ENCODE data around the gene PNPLA2. TPM values are rescaled to one million over a fixed set of nuclear protein-coding genes. Genes with fewer than 3 reads are reported as not detected.

Gene PNPLA2
- total and polyA plus RNA-seq, 4 donors = 9.1 to 49.9 (median 28.5) TPM

DNA sequence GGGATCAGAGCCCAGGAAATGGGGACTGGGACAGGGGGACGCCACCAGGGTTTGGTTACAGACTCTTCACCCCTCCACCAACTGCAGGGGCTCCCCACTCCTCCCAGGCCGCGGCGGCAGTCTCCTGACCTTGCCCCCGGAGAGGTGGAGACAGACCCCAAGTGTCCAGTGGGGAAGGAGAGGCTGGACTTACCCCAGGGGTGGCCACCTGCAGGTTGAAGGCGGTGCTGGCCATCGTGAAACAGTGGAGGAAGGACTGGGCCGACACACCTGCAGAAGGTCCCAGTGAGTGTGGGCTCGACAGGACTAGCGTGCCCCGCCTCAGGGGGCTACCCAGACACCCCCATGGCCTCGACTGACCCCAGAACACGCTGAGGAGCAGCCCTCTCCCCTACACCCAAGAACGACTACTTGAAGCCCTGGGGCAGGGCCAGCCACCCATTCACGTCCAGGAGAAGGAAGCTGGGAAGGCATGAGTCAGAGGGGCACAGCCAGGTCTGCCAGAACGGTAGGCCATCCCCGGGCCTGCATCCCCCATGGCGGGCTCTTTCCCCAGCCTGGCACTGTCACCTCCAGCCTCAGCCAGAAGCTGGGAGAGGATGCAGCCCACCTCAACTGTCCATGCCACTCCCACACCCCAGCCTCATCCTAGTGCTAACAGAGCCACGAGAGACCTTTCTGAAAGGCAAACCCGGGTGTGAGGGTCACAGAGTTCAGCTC is 43.7 kb upstream of the PNPLA2 start:
- Histone ChIP-seq H3K27ac (ENCODE audit: low read depth, low read length) (no peak overlapping the region), H3K4me1 (ENCODE audit: control insufficient read depth, insufficient read depth, low read length) (peaks cover 79% of the 10 kb centered on the region), H3K36me3 (ENCODE audit: control insufficient read depth, insufficient read depth, low read length) (peaks cover 80% of the 10 kb centered on the region), H3K27me3 (ENCODE audit: control insufficient read depth, insufficient read depth, low read length) (no peaks in the 10 kb centered on the region), H3K4me3 (ENCODE audit: low read depth, low read length) (no peak overlapping the region), H3K9me3 (ENCODE audit: control insufficient read depth, insufficient read depth, low read length) (no peaks in the 10 kb centered on the region)
- no peak for DNase-seq (ENCODE audit: low read depth in 4 of 6, low spot score in 6 of 6)
- 78% methylated on average over 10 of the region's 20 CpGs for WGBS (ENCODE audit: insufficient coverage)

DNA sequence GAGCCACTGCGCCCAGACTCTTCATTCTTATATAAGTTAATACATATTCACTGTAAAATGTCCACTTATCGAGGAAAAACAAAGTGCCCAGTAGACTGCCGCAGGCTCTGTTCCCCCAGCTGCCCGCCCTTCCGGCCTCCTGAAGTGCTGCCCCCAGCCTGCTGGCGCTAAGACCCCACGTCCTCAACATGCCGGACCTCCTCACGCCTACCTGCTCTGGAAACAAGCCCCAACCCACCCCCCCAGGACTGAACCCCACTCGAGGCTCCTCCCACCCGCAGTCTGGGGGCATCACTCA is 42.5 kb upstream of the PNPLA2 start:
- Histone ChIP-seq H3K27me3 (ENCODE audit: control insufficient read depth, insufficient read depth, low read length) (no peaks in the 10 kb centered on the region), H3K4me3 (ENCODE audit: low read depth, low read length) (peak overlapping the region; percentile 70), H3K36me3 (ENCODE audit: control insufficient read depth, insufficient read depth, low read length) (peaks cover 77% of the 10 kb centered on the region), H3K4me1 (ENCODE audit: control insufficient read depth, insufficient read depth, low read length) (peaks cover 81% of the 10 kb centered on the region), H3K27ac (ENCODE audit: low read depth, low read length) (no peak overlapping the region), H3K9me3 (ENCODE audit: control insufficient read depth, insufficient read depth, low read length) (no peaks in the 10 kb centered on the region)
- 27% methylated on average over 11 of the region's 11 CpGs for WGBS (ENCODE audit: insufficient coverage)
- no peak for DNase-seq (ENCODE audit: low read depth in 4 of 6, low spot score in 6 of 6)

DNA sequence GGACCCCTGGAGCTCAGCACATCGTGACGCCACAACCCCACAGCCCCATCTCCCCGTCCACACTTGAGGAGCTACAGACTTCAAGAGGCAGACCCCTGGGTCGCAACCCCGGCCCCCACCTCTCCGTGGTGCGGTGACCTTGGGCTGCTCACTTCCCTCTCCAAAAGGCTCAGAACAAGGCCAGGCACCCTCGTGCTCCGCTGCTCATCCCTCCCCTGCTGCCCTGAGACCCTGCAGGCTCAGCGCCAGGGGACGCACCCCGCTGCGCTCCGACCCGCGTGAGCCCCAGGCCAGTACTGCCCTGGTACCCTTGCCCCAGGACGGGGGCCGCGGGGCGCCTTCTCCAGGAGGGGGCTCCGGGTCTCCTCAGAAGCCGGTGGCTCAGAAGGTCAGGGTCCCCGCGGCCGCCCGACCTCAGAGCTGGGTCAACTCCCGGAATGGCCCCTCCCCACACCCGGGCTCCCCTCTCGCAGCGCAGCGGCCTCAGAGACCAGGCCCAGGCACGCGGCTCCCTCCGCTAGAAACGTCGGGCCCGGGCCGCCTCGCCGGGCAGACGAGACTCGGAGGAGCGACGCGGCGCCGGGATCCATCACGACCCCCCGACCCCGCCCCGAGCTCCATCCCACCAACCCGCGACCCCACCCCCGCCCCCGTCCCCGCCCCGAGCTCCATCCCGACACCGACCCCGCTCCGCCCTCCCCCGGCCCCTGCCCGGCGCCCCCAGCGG is 42.0 kb upstream of the PNPLA2 start:
- Histone ChIP-seq H3K27me3 (ENCODE audit: control insufficient read depth, insufficient read depth, low read length) (no peaks in the 10 kb centered on the region), H3K4me3 (ENCODE audit: low read depth, low read length) (peak overlapping the region; percentile 70), H3K36me3 (ENCODE audit: control insufficient read depth, insufficient read depth, low read length) (peaks cover 74% of the 10 kb centered on the region), H3K27ac (ENCODE audit: low read depth, low read length) (no peak overlapping the region), H3K9me3 (ENCODE audit: control insufficient read depth, insufficient read depth, low read length) (no peaks in the 10 kb centered on the region), H3K4me1 (ENCODE audit: control insufficient read depth, insufficient read depth, low read length) (peaks cover 76% of the 10 kb centered on the region)
- no peak for DNase-seq (ENCODE audit: low read depth in 4 of 6, low spot score in 6 of 6)
- WGBS (ENCODE audit: insufficient coverage) = under 1% methylated on average over 41 of the region's 65 CpGs

DNA sequence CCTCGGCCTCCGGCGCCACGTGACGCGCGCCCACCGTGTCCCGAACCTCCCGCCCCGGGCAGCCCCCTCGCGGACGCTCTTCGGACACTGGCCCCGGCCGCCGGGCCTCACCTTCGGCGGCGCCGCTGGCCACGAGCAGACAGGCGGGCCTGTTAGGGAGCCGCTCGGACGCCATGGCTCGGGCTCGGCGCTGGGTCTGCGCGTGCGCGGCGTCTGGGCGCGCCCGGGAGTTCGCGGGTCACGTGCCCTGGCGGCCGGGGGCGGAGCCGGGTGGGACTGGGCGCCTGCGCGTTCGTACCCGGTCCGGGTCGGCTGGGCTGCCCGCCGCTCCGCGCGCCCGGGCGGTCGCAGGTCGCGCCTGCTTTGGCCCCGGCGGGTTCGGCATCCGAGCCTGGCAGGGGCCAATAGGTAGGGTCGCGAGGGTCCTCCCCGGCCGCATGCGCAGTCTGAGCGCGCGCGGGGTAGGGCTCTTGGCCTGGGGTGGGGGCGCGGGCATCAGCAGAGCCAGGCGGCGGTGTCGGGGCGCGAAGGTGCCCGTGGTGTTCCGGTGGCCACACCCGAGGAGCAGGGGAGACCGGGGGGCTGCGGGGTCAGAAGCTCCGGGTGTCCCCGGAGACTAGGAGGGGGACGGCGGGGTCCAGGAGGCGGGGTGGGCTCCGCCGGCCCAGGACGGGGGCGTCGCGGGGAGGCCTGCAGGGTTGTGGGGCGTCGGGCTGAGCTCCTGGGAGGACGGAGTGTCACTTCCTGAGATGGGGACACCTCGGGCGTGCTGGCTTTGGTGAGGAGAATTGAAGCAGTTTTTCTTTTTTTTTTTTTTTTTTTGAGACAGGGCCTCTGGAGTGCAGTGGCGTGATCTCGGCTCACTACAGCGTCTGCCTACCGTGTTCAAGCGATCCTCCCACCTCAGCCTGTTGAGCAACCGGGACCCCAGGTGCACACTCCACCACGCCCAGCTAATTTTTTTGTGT is 41.1 kb upstream of the PNPLA2 start, which contains the start of gene GATD1:
Gene GATD1 (minus strand): TSS at position 200 of the 968 bp plus-strand sequence. CDS start 25 bp downstream, at position 175.
- Histone ChIP-seq H3K27me3 (ENCODE audit: control insufficient read depth, insufficient read depth, low read length) (no peaks in the 10 kb centered on the region), H3K4me3 (ENCODE audit: low read depth, low read length) (peak within 1 kb of the TSS; percentile 70), H3K9me3 (ENCODE audit: control insufficient read depth, insufficient read depth, low read length) (no peaks in the 10 kb centered on the region), H3K27ac (ENCODE audit: low read depth, low read length) (no peak within 1 kb of the TSS), H3K36me3 (ENCODE audit: control insufficient read depth, insufficient read depth, low read length) (peaks cover 74% of the 10 kb centered on the region), H3K4me1 (ENCODE audit: control insufficient read depth, insufficient read depth, low read length) (peaks cover 69% of the 10 kb centered on the region)
- peak; percentile 70 to 97 (median 86) for DNase-seq (ENCODE audit: low read depth in 4 of 6, low spot score in 6 of 6)
- under 1% methylated on average over 102 of the region's 110 CpGs for WGBS (ENCODE audit: insufficient coverage)

DNA sequence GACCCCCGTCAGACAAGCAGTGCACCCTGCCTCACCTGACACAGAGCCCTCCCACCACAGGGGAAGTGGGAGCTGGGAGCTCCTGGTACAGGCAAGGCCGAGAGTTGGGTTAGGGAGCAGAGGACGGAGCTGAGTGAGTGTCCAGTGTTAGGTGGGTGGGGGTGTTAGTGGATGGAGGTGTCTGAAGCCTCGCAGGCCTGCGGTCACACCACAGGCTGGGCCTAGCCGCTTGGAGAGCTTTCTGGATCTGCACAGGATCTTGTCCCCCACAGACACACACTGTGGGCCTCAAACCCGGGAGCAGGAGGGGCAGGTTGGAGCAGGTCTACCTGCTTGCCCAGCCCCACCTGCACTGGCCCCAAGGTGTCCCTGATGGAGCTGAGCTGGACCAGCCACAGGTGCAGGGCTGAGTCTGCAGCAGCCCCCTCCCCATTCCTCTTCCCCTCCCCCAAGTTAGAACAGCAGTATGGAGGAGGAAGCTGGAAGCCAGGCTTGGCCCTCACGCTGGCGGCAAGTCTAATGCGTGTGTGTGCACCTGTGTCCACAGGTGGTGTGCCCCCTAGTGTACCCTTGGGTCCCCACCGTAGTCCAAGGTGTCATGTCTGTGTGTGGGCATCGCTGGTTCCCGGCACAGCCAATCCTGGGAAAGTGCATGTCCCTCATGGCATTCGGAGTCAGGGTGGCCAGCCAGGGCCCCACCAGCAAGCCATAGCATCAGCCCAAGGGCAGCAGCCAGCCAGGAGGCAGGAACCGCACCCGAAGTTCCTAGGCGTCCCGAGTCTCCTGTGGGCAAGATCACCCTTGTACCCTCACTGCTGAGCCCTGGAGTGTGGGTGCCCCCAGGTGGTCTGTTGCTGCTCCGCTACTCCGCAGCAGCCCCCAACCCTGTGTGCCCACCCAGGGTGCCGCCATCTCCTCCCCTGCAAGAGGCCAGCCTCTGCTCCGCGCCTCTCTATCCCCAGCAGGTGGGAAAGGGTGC is 39.4 kb upstream of the PNPLA2 start:
- Histone ChIP-seq H3K27me3 (ENCODE audit: control insufficient read depth, insufficient read depth, low read length) (no peaks in the 10 kb centered on the region), H3K36me3 (ENCODE audit: control insufficient read depth, insufficient read depth, low read length) (peaks cover 59% of the 10 kb centered on the region), H3K4me1 (ENCODE audit: control insufficient read depth, insufficient read depth, low read length) (peaks cover 66% of the 10 kb centered on the region), H3K4me3 (ENCODE audit: low read depth, low read length) (no peak overlapping the region), H3K9me3 (ENCODE audit: control insufficient read depth, insufficient read depth, low read length) (no peaks in the 10 kb centered on the region), H3K27ac (ENCODE audit: low read depth, low read length) (no peak overlapping the region)
- 93% methylated on average over 23 of the region's 23 CpGs for WGBS (ENCODE audit: insufficient coverage)
- no peak for DNase-seq (ENCODE audit: low read depth in 4 of 6, low spot score in 6 of 6)

DNA sequence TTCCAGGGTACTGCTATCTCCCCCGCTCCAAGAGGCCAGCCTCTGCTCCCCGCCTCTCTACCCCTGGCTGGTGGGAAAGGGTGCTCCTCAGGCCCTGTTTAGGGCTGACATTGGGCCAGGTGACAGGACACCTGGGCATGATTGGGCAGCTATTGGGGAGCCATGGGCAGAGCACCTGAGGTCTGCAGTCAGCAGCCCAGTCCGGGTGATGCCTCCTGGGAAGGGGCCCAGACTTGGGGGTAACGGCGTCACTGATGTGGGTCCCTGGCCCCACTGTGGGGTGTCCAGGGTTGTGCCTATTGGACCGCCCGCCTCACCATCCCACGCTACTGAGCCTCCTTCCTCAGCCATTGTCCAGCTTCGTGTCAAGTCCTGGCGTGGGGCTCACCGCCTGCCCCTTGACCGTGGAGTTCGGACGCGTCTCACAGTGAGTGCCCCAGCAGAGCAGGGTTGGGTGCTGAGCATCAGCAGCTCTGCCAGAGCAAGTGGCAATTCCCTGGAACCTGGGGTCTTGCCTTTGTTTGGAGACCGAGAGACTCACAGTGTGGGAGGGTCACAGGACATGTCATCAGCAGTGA is 38.7 kb upstream of the PNPLA2 start:
- DNase-seq (ENCODE audit: low read depth in 4 of 6, low spot score in 6 of 6) = no peak
- Histone ChIP-seq H3K9me3 (ENCODE audit: control insufficient read depth, insufficient read depth, low read length) (no peaks in the 10 kb centered on the region), H3K4me3 (ENCODE audit: low read depth, low read length) (no peak overlapping the region), H3K4me1 (ENCODE audit: control insufficient read depth, insufficient read depth, low read length) (peaks cover 59% of the 10 kb centered on the region), H3K36me3 (ENCODE audit: control insufficient read depth, insufficient read depth, low read length) (peaks cover 54% of the 10 kb centered on the region), H3K27ac (ENCODE audit: low read depth, low read length) (no peak overlapping the region), H3K27me3 (ENCODE audit: control insufficient read depth, insufficient read depth, low read length) (no peaks in the 10 kb centered on the region)
- WGBS (ENCODE audit: insufficient coverage) = 89% methylated on average over 16 of the region's 16 CpGs

DNA sequence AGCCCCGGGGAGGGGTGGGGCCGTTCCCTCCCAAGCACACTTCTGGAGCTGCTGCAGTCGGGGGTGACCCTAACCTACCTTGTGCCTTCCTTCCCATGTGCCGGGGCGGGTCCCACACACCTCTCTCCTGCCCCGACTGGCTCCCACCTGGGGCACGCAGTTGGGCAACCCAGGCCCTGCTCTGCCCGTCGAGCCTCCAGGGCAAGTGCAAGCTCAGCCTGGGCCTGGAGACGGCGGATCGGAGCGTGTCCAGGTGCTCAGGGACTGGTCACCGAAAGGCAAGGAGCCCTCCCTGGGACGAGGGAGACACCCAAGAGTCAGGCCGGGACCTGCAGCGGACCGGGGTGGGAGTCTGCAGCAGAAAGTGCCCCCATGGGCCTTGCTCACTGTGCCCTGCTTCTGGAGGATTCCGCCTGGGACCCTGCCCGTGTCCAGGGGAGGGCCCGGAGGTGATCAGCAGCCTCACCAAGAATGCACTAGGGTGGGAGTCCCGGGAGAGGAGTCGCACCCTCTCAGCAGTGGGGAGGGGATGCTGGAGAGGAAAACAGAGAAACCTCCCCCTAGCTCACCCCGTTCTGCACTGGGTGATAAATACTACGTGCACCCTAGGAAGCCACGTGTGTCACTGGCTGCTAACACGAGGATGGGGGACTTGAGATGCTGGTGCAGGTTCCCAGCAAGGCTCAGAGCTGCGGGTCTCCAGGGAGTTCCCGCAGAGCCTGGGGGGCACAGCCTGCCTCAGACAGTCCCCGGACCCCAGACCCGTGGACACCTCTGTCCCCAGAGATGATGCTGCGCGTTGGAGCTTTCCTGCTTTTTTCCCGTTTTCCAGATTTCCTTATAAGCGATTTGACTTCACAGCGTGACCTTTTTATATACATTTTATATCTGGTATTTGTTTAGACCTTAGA is 36.2 kb upstream of the PNPLA2 start:
- H3K9me3 ChIP-seq (ENCODE audit: control insufficient read depth, insufficient read depth, low read length) = no peaks in the 10 kb centered on the region
- no peak overlapping the region for H3K27ac ChIP-seq (ENCODE audit: low read depth, low read length)
- H3K4me1 ChIP-seq (ENCODE audit: control insufficient read depth, insufficient read depth, low read length) = peaks cover 43% of the 10 kb centered on the region
- H3K27me3 ChIP-seq (ENCODE audit: control insufficient read depth, insufficient read depth, low read length) = no peaks in the 10 kb centered on the region
- H3K4me3 ChIP-seq (ENCODE audit: low read depth, low read length) = no peak overlapping the region
- DNase-seq (ENCODE audit: low read depth in 4 of 6, low spot score in 6 of 6) = no peak
- H3K36me3 ChIP-seq (ENCODE audit: control insufficient read depth, insufficient read depth, low read length) = peaks cover 59% of the 10 kb centered on the region
- WGBS (ENCODE audit: insufficient coverage) = 74% methylated on average over 26 of the region's 36 CpGs

DNA sequence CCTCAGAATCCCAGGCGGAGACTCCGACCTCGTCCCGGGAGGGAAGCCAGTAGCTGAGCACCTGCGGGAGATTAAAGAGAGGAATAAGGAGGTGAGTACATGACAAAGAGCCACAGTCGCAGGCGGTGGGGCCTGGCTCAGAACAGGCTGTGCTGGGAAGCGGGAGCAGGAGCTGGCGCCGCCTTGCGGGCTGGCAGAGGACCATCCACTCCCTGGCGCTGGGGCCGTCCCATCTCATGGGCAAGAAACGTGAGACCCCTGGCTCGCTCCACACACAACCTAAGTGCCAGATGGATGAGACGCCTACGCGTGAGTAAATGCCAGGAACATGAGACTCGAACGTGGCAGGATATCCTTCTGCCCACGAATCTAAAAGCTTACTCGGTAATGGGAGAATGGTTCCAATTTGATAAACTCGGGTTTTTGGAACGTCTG is 35.1 kb upstream of the PNPLA2 start:
- no peaks in the 10 kb centered on the region for H3K27me3 ChIP-seq (ENCODE audit: control insufficient read depth, insufficient read depth, low read length)
- H3K27ac ChIP-seq (ENCODE audit: low read depth, low read length) = peak overlapping the region; percentile 36
- H3K36me3 ChIP-seq (ENCODE audit: control insufficient read depth, insufficient read depth, low read length) = peaks cover 65% of the 10 kb centered on the region
- DNase-seq (ENCODE audit: low read depth in 4 of 6, low spot score in 6 of 6) = peak in 2 of 6 donors; percentile 83 to 95
- no peak overlapping the region for H3K4me3 ChIP-seq (ENCODE audit: low read depth, low read length)
- WGBS (ENCODE audit: insufficient coverage) = 6% methylated on average over 20 of the region's 24 CpGs
- H3K4me1 ChIP-seq (ENCODE audit: control insufficient read depth, insufficient read depth, low read length) = peaks cover 45% of the 10 kb centered on the region
- H3K9me3 ChIP-seq (ENCODE audit: control insufficient read depth, insufficient read depth, low read length) = no peaks in the 10 kb centered on the region
